ENCODE data around the gene PCSK5. TPM values are rescaled to one million over a fixed set of nuclear protein-coding genes. Genes with fewer than 3 reads are reported as not detected.
"Not testable (repeated sequence)": the region's sequence is repeated elsewhere in the genome, so short reads cannot be mapped to it uniquely, and the experiment has no call there.

PCSK5 gene
- total RNA-seq, 2 experiments from 2014 or later, result 3.0 to 3.1 TPM

GRCh38 chr9:75941577-75942311, 51.3 kb downstream of the PCSK5 start:
- Mint-ChIP-seq H3K36me3 (ENCODE audit: low read depth) (peaks cover 7% of the 10 kb centered on the region), H3K4me1 (peaks cover 17% of the 10 kb centered on the region), H3K27me3 (no peaks in the 10 kb centered on the region), H3K27ac (no peak overlapping the region), H3K4me3 (no peak overlapping the region), H3K9me3 (ENCODE audit: low read depth) (no peaks in the 10 kb centered on the region)
- ChIA-PET POLR2A (no interaction called here), CTCF (no interaction called here)
- no peak for ATAC-seq
- no peak for DNase-seq
- intact Hi-C loops (cut with DNase I, micrococcal nuclease), result no loop called here

GRCh38 chr9:75946766-75947165, 56.3 kb downstream of the PCSK5 start:
- H3K4me3 Mint-ChIP-seq, result no peak overlapping the region
- ATAC-seq (no peak), DNase-seq (no peak)
- peaks cover 6% of the 10 kb centered on the region for H3K4me1 Mint-ChIP-seq
- no peak overlapping the region for H3K27ac Mint-ChIP-seq
- POLR2A ChIA-PET, result no interaction called here
- H3K27me3 Mint-ChIP-seq, result no peaks in the 10 kb centered on the region
- CTCF ChIA-PET, result no interaction called here
- peaks cover 21% of the 10 kb centered on the region for H3K36me3 Mint-ChIP-seq (ENCODE audit: low read depth)
- intact Hi-C loops (cut with DNase I, micrococcal nuclease), result no loop called here
- peaks cover 3% of the 10 kb centered on the region for H3K9me3 Mint-ChIP-seq (ENCODE audit: low read depth)

GRCh38 chr9:75947233-75947632, 56.8 kb downstream of the PCSK5 start:
- peaks cover 3% of the 10 kb centered on the region for H3K9me3 Mint-ChIP-seq (ENCODE audit: low read depth)
- DNase-seq, result no peak
- no peak for ATAC-seq
- H3K36me3 Mint-ChIP-seq (ENCODE audit: low read depth), result peaks cover 23% of the 10 kb centered on the region
- no peak overlapping the region for H3K4me3 Mint-ChIP-seq
- no peak overlapping the region for H3K27ac Mint-ChIP-seq
- ChIA-PET POLR2A (no interaction called here), CTCF (interaction anchor here (0.6 kb wide), 1 partner anchor 175 kb away, joined by 3 read pairs; no protein-coding TSS in a partner anchor)
- no peaks in the 10 kb centered on the region for H3K27me3 Mint-ChIP-seq
- H3K4me1 Mint-ChIP-seq, result peaks cover 6% of the 10 kb centered on the region
- intact Hi-C loops (cut with DNase I, micrococcal nuclease), result no loop called here

- no peak for DNase-seq
- intact Hi-C loops (cut with DNase I, micrococcal nuclease), result no loop called here
Measured at GRCh38 chr9:75950998-75951397, 60.5 kb downstream of the PCSK5 start.

GRCh38 chr9:75953218-75953617, 62.7 kb downstream of the PCSK5 start:
- Mint-ChIP-seq H3K36me3 (ENCODE audit: low read depth) (peaks cover 12% of the 10 kb centered on the region), H3K27ac (no peak overlapping the region), H3K27me3 (no peaks in the 10 kb centered on the region), H3K9me3 (ENCODE audit: low read depth) (peaks cover 3% of the 10 kb centered on the region), H3K4me1 (peaks cover 7% of the 10 kb centered on the region), H3K4me3 (no peak overlapping the region)
- POLR2A ChIA-PET, result no interaction called here
- CTCF ChIA-PET, result no interaction called here
- DNase-seq (no peak), ATAC-seq (no peak)
- intact Hi-C loops (cut with DNase I, micrococcal nuclease), result no loop called here

More at GRCh38 chr9:75950998-75951397, 60.5 kb downstream of the PCSK5 start:
- no peak overlapping the region for H3K4me3 Mint-ChIP-seq
- no peaks in the 10 kb centered on the region for H3K27me3 Mint-ChIP-seq
- peaks cover 7% of the 10 kb centered on the region for H3K4me1 Mint-ChIP-seq
- no peak overlapping the region for H3K27ac Mint-ChIP-seq
- peaks cover 16% of the 10 kb centered on the region for H3K36me3 Mint-ChIP-seq (ENCODE audit: low read depth)
- POLR2A ChIA-PET, result no interaction called here
- no peak for ATAC-seq
- CTCF ChIA-PET, result no interaction called here
- H3K9me3 Mint-ChIP-seq (ENCODE audit: low read depth), result peaks cover 3% of the 10 kb centered on the region

- H3K27ac Mint-ChIP-seq, result no peak overlapping the region
- no peak overlapping the region for H3K4me3 Mint-ChIP-seq
- no peaks in the 10 kb centered on the region for H3K27me3 Mint-ChIP-seq
- no peak for DNase-seq
- intact Hi-C loops (cut with DNase I, micrococcal nuclease), result no loop called here
- no peak for ATAC-seq
- peaks cover 11% of the 10 kb centered on the region for H3K4me1 Mint-ChIP-seq
- H3K36me3 Mint-ChIP-seq (ENCODE audit: low read depth), result peaks cover 3% of the 10 kb centered on the region
- no peaks in the 10 kb centered on the region for H3K9me3 Mint-ChIP-seq (ENCODE audit: low read depth)
- POLR2A ChIA-PET, result no interaction called here
- CTCF ChIA-PET, result no interaction called here
Measured at GRCh38 chr9:75956161-75956560, 65.7 kb downstream of the PCSK5 start.

- H3K27me3 Mint-ChIP-seq, result no peaks in the 10 kb centered on the region
- POLR2A ChIA-PET, result no interaction called here
- DNase-seq (no peak), ATAC-seq (no peak)
- H3K36me3 Mint-ChIP-seq (ENCODE audit: low read depth), result no peaks in the 10 kb centered on the region
- H3K4me1 Mint-ChIP-seq, result peaks cover 16% of the 10 kb centered on the region
- no peak overlapping the region for H3K4me3 Mint-ChIP-seq
- intact Hi-C loops (cut with DNase I, micrococcal nuclease), result no loop called here
- CTCF ChIA-PET, result no interaction called here
- no peaks in the 10 kb centered on the region for H3K9me3 Mint-ChIP-seq (ENCODE audit: low read depth)
- no peak overlapping the region for H3K27ac Mint-ChIP-seq
Measured at GRCh38 chr9:75957116-75957515, 66.6 kb downstream of the PCSK5 start.

- DNase-seq (no peak), ATAC-seq (no peak)
- Mint-ChIP-seq H3K4me1 (peaks cover 20% of the 10 kb centered on the region), H3K27ac (no peak overlapping the region), H3K36me3 (ENCODE audit: low read depth) (no peaks in the 10 kb centered on the region), H3K9me3 (ENCODE audit: low read depth) (no peaks in the 10 kb centered on the region), H3K4me3 (no peak overlapping the region), H3K27me3 (no peaks in the 10 kb centered on the region)
- POLR2A ChIA-PET, result no interaction called here
- CTCF ChIA-PET, result no interaction called here
- intact Hi-C loops (cut with DNase I, micrococcal nuclease), result no loop called here
Measured at GRCh38 chr9:75958226-75958625, 67.8 kb downstream of the PCSK5 start.

- Mint-ChIP-seq H3K36me3 (ENCODE audit: low read depth) (peaks cover 1% of the 10 kb centered on the region), H3K4me3 (no peak overlapping the region), H3K27ac (no peak overlapping the region), H3K4me1 (peaks cover 20% of the 10 kb centered on the region), H3K9me3 (ENCODE audit: low read depth) (no peaks in the 10 kb centered on the region), H3K27me3 (no peaks in the 10 kb centered on the region)
- intact Hi-C loops (cut with DNase I, micrococcal nuclease), result loop anchor here in 1 of 2 experiments (5.0 kb wide), 1 partner anchor 48 kb away; no protein-coding TSS in a partner anchor
- ChIA-PET POLR2A (no interaction called here), CTCF (no interaction called here)
- ATAC-seq (no peak), DNase-seq (no peak)
Measured at GRCh38 chr9:75960551-75960950, 70.1 kb downstream of the PCSK5 start.

- POLR2A ChIA-PET, result no interaction called here
- intact Hi-C loops (cut with DNase I, micrococcal nuclease), result loop anchor here in 1 of 2 experiments (5.0 kb wide), 1 partner anchor 50 kb away; no protein-coding TSS in a partner anchor
- peaks cover 20% of the 10 kb centered on the region for H3K4me1 Mint-ChIP-seq
Measured at GRCh38 chr9:75962013-75962661, 71.7 kb downstream of the PCSK5 start.

GRCh38 chr9:75962662-75963036, 72.2 kb downstream of the PCSK5 start:
- CTCF ChIA-PET, result interaction anchor here (0.6 to 1.7 kb wide), 2 partner anchors 12 to 733 kb away, joined by 6 to 7 read pairs; no protein-coding TSS in a partner anchor
- Mint-ChIP-seq H3K36me3 (ENCODE audit: low read depth) (peaks cover 1% of the 10 kb centered on the region), H3K27me3 (no peaks in the 10 kb centered on the region), H3K9me3 (ENCODE audit: low read depth) (no peaks in the 10 kb centered on the region), H3K4me3 (no peak overlapping the region), H3K4me1 (peaks cover 20% of the 10 kb centered on the region), H3K27ac (no peak overlapping the region)
- ATAC-seq (peak; percentile 12), DNase-seq (no peak)
- intact Hi-C loops (cut with DNase I, micrococcal nuclease), result loop anchor here in 1 of 2 experiments (5.0 kb wide), 1 partner anchor 50 kb away; no protein-coding TSS in a partner anchor
- POLR2A ChIA-PET, result no interaction called here

More at GRCh38 chr9:75962013-75962661, 71.7 kb downstream of the PCSK5 start:
- DNase-seq (no peak), ATAC-seq (peak; percentile 16)
- Mint-ChIP-seq H3K4me3 (no peak overlapping the region), H3K36me3 (ENCODE audit: low read depth) (peaks cover 1% of the 10 kb centered on the region), H3K27ac (peak overlapping the region; percentile 28), H3K9me3 (ENCODE audit: low read depth) (no peaks in the 10 kb centered on the region), H3K27me3 (no peaks in the 10 kb centered on the region)
- CTCF ChIA-PET, result interaction anchor here (0.6 to 1.7 kb wide), 2 partner anchors 12 to 732 kb away, joined by 6 to 7 read pairs; no protein-coding TSS in a partner anchor

GRCh38 chr9:75963321-75963720, 72.8 kb downstream of the PCSK5 start:
- H3K36me3 Mint-ChIP-seq (ENCODE audit: low read depth); POLR2A ChIA-PET; H3K27ac Mint-ChIP-seq; H3K4me3 Mint-ChIP-seq; H3K27me3 Mint-ChIP-seq; H3K9me3 Mint-ChIP-seq (ENCODE audit: low read depth); DNase-seq; ATAC-seq: not testable (repeated sequence)
- CTCF ChIA-PET, result interaction anchor here (1.7 kb wide), 1 partner anchor 11 kb away, joined by 7 read pairs; no protein-coding TSS in a partner anchor
- intact Hi-C loops (cut with DNase I, micrococcal nuclease), result loop anchor here in 1 of 2 experiments (5.0 kb wide), 1 partner anchor 51 kb away; no protein-coding TSS in a partner anchor
- H3K4me1 Mint-ChIP-seq, result peaks cover 20% of the 10 kb centered on the region

Measured in activated CD4-positive, alpha-beta T cell treated with anti-CD3 and anti-CD28 coated beads for 36 hours (primary cell).